Breast epithelium (tissue), 3 donors: ENCODE data around the gene PLAC1.

Source experiments
- POLR2A ChIP-seq: fragments of 450-650 bp; IDR thresholded peaks from one replicate; pipeline ENCODE4 v1.6.1; 2016; ENCODE audit warnings: antibody characterized with exemption, mild to moderate bottlenecking, moderate library complexity
- TF ChIP-seq, protein P1 (sequence below), 3 donors: fragments of 450-650 bp; IDR thresholded peaks; one replicate each; pipeline ENCODE4 v1.5.1; 2016 to 2017; ENCODE audit warnings: antibody characterized with exemption in 3 of 3, mild to moderate bottlenecking in 3 of 3, moderate library complexity in 3 of 3

DNA sequence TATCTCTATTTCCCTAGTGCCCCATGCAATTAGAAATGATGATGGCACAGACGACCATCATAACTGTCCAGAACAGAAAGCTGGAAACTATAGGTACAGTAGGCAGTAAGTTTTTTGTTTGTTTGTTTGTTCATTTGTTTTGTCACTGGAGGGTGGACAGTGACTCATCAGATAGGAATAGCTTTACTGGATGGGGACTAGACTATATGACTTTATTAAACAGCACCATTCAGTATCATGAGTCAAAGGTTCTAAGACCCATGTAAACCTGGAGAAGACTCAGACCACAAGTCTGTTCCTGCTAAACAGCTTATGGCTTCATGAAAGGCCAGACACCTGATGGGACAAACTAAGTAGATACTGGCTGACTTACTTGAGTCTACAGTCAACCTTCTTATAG is 38.4 kb downstream of the PLAC1 start:
- TF ChIP-seq POLR2A = no peak
- TF ChIP-seq, protein P1, sequence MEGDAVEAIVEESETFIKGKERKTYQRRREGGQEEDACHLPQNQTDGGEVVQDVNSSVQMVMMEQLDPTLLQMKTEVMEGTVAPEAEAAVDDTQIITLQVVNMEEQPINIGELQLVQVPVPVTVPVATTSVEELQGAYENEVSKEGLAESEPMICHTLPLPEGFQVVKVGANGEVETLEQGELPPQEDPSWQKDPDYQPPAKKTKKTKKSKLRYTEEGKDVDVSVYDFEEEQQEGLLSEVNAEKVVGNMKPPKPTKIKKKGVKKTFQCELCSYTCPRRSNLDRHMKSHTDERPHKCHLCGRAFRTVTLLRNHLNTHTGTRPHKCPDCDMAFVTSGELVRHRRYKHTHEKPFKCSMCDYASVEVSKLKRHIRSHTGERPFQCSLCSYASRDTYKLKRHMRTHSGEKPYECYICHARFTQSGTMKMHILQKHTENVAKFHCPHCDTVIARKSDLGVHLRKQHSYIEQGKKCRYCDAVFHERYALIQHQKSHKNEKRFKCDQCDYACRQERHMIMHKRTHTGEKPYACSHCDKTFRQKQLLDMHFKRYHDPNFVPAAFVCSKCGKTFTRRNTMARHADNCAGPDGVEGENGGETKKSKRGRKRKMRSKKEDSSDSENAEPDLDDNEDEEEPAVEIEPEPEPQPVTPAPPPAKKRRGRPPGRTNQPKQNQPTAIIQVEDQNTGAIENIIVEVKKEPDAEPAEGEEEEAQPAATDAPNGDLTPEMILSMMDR (IDR thresholded peaks at IDR 0.05) = no peak
